SK-MEL-5 (cell line): ENCODE data around the gene AGL. TPM values are rescaled to one million over a fixed set of nuclear protein-coding genes. Genes with fewer than 3 reads are reported as not detected.
"Not testable (repeated sequence)": the region's sequence is repeated elsewhere in the genome, so short reads cannot be mapped to it uniquely, and the experiment has no call there.

Source experiments
- DNase-seq: peaks from one replicate; pipeline ENCODE4 v3.0.0-alpha.2; 2016; ENCODE audit warnings: low read depth, low spot score
- in situ Hi-C: cut with HindIII; loops from 2 replicates; pipeline ENCODE4 v1.10.0; 2016; ENCODE audit warnings: low sequenced_read_pairs, high pct_unique_total_duplicates, low pct_unique_long_range_greater_than_20kb
- polyA plus RNA-seq, 2 experiments: library from polyadenylated mRNA; depleted of rRNA; stranded (reverse); fragments of >200 nt; gene quantifications; 2 replicates each; pipeline ENCODE4 v1.2.3, GENCODE V29; 2015
- total RNA-seq: library from RNA; depleted of rRNA; stranded (reverse); fragments of >200 nt; shearing (Covaris generic); gene quantifications from 2 replicates; pipeline ENCODE4 v1.2.3, GENCODE V29; 2014; rRNA removed

AGL gene
- total RNA-seq, result 9.1 and 9.3 TPM in 2 replicates
- polyA plus RNA-seq (2015; cell fraction: cytosol; rRNA removed), result 5.8 and 7.8 TPM in 2 replicates
- polyA plus RNA-seq (2015; cell fraction: nucleus; rRNA removed), result 13.1 and 14.5 TPM in 2 replicates

DNA sequence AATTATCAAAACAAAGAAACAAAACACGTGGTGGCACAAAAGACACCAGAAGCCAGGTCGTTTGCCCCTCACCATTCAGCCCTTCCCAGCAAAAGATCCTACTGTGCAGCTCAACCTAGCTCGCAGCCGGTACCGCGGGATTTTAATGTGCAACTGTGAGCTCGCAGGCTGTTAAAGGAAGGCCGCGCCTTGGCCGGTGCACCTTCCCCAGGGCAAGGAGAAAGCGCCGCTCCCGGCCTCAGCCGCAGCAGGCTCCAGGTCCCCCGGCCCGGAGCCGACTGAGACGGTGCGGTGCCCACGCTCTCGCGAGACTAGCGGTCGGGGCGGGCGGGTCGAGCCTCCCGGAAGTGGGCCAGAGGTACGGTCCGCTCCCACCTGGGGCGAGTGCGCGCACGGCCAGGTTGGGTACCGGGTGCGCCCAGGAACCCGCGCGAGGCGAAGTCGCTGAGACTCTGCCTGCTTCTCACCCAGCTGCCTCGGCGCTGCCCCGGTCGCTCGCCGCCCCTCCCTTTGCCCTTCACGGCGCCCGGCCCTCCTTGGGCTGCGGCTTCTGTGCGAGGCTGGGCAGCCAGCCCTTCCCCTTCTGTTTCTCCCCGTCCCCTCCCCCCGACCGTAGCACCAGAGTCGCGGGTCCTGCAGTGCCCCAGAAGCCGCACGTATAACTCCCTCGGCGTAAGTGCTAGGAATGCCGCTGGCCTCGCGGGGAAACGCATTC lies at the start of gene AGL:
AGL (plus strand) TSS at position 618 of the 715 bp plus-strand sequence. CDS start 682 bp downstream, outside the sequence.
- in situ Hi-C loops, result no loop called here
- peak; percentile 73 for DNase-seq

DNA sequence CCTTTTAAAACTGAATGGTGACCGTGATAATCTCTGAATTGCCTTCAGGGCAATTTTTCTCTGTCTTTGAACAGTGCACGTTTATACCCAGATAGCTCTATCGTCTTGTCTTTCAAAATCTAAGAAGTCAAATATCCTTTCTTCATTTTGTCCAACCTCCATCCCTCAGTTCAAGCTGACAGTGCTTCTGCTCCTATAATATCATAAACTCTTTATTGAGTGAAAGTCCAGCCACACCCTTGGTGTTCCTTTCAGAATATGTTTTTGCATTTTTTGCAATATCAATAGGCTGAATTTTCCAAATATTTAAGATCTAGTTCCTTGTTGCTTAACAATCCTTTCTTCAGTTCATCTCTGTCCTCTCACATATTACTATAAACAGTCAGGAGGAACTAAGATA lies 48.6 kb upstream of the AGL start:
- in situ Hi-C loops, result no loop called here
- no peak for DNase-seq

DNA sequence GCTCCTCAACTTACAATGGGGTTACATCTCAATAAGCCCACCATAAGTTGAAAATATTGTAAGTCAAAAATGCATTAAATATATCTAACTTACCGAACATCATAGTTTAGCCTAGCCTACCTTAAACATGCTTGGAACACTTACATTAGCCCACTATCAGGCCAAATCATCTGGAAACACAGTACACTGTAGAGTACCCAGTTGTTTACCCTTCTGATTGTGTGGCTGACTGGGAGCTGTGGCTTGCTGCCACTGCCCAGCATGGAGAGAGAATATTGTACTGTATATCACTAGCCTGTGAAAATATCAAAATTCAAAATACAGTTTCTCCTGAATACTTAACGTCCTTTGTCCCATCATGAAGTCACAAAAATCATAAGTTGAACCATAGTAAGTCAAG lies 43.3 kb upstream of the AGL start:
- no peak for DNase-seq
- in situ Hi-C loops, result no loop called here

DNA sequence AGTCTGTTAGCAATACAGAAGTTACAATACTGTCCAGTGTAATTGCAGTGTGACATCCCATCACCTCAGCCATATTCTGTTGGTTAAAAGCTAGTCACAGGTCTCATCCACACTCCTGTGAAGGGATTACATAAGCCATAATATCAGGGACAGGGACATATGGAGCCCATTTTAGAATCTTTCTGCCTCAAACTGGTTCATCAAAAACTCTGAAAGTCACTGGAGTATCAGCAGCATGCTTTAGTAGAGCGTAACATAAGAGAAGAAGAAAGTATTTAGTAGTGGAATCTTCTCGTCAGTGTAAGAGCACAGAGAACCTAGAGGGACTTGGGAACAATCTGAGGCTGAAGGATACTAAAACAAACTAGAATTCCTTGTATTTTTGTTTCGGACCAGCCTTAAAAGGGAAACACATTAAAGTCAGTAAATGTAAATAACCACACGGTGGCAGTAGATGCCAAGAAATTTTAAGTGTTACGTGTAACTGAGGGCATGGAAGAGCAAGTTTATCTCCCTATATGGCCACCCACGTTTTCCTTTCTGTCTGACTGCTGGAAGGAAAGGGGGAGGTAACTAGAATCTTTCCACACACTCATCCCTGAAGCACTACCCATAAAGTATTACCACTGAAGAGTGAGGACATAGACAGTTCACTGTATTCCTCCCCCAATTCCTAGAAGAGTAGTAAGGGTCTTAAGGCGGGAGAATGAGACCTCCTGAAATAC lies 41.6 kb upstream of the AGL start:
- DNase-seq, result peak; percentile 88
- in situ Hi-C loops, result no loop called here

DNA sequence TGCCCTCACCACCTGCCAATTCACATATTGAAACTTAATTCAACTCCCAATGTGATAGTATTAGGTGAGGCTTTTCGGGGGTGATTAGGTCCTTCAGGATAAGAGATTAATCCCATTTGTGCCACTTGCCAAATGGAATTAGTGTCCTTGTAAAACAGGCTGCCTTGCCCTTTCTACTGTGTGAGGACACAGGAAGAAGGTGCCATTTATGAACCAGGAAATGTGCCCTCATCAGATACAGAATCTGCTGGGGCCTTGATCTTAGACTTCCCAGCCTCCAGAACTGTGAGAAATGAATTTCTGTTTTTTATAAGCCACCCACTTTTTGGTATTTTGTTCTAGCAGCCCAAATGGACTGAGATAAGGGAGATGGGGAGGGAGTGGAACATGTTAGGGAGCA lies 39.1 kb upstream of the AGL start:
- DNase-seq, result no peak
- in situ Hi-C loops, result no loop called here

DNA sequence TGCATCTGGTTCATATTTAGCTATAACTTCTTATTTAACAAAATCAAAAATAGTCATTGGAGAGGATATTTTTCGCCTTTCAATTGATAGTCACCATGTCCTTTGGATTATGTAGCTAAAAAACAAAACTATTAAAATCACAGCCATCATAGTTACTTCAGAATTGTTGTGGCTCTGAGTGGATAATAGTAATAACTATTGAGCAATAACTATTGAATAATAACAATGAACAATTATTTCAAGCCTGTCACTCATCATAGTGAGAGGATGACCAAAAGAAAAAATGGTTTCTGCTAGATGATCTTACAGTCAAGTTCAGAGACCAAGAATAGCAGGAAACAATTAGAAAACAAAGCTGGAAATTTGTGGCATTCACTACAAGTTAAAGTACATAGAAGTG lies 38.4 kb upstream of the AGL start:
- in situ Hi-C loops, result no loop called here
- DNase-seq, result no peak

DNA sequence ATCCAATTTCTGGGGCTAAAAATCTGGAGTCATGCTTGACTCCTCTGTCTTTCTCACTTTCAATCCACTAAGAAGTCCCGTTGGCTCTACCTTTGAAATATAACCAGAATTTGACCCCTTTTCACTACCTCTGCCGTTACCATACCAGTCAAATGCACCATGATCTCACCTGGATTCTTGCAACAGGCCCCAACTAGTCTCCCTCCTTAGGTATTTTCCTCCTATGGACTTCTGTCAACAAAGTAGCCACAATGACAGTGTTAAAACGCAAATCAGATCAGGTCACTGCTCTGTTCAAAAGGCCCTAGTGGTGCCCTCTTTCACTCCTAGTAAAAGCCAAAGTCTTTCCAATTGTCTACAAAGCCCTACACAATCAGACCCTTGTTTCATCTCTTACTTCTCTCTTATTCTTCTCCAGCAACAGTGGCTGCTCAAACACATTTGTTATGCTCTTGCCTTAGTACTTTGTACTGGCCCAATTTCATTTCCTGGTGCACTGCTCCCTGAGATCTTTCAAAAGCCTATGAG lies 35.7 kb upstream of the AGL start:
- no peak for DNase-seq
- in situ Hi-C loops, result no loop called here

DNA sequence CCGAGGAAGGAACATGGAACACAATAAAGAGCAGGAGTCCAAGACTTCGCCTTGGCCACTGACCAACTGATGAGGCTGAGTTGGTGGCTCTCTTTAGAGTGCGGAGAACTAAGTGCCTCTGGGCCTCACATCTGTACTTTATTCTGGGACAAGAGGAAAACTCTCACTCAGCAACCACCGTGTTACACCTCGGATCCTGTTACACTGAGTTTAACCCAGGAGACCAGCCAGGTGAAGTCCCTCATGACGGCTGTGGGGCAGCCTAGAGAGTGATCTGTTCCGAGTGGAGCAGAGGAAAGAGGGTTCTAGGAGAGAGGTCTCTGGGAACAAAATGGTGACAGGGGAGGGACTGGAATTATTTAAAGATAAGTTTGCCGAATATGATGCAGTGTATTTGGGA lies 33.5 kb upstream of the AGL start:
- in situ Hi-C loops, result no loop called here
- no peak for DNase-seq

DNA sequence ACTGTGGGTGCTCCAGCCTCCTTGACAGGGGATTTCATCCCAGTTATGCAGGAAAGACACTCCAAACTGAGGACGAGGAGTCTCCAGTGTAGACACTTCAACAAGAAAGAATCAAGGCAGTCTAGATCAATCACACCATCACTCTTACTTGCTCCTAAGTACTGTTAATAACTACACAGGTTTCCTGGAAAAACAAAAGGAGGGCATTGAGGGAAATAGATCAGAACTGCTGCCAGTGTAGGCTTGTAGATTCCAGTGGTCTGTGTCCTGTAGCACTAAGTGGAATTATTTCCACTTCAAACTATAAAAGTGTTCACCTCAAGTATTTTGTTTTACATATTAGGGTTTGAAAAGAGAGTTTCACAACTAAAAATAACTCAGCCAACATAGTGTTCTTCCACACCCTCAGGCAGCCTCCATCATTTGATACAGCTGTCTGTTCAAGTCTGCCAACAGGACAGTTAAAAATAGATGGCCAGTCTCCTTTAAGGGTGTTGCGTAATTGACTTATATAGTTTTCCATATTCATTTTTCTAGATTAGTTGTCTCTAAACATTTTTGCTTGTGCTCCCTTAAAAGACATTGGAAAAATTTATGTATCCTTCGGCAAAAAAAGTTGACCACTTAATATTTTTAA lies 32.0 kb upstream of the AGL start:
- in situ Hi-C loops, result no loop called here
- DNase-seq, result no peak

DNA sequence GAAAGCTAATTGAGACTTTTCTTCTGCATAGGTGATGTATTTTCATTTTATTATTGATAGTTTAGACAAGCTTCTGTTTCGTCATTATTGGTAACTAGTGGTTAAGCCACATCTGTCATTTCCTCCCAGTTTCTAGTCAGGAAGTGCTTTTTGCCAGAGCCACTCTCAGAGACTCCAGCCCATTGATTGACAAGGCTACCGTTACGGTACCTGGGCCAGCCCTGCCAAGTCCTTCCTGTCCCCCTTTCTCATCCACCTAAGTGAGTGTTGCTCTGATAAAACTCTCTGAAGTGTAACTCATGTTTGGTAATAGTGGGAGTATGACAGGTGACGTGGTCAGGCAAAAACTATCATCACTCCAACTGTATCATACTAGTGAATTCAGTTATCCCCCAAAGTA lies 29.6 kb upstream of the AGL start:
- in situ Hi-C loops, result no loop called here
- no peak for DNase-seq

DNA sequence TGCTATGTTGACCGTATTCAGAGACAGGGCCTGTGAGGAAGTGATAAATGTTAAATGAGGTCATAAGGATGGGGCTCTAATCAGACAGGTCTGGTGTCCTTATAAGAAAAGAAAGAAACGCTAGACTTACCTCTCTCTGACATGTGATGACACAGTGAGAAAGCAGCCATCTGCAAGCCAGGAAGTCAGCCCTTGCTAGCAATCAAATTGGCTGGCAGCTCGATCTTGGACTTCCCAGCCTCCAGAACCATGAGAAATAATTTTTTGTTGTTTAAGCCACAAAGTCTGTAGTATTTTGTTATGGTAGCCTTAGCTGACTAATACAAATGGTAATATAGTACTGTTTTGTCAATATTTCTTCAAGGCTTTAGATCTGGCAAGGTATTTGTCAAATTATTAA lies 25.1 kb upstream of the AGL start:
- no peak for DNase-seq
- in situ Hi-C loops, result no loop called here

DNA sequence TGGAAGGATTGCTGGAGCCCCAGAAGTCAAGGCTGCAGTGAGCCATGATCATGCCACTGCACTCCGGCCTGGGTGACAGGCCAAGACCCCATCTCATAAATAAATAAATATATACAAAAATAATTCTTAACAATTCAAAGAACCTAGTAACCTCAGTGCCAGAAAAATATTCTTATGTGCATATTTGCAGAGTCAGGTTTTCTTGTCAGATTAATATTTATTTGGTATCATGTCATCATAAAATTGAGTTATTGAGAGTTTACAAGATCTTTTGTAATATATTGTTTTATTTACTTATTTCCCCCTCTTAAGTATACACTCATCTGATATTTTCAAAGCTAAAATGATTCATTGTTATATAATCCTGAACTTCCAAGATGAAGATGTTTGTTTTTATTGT lies 24.5 kb upstream of the AGL start:
- no peak for DNase-seq
- in situ Hi-C loops, result no loop called here

DNA sequence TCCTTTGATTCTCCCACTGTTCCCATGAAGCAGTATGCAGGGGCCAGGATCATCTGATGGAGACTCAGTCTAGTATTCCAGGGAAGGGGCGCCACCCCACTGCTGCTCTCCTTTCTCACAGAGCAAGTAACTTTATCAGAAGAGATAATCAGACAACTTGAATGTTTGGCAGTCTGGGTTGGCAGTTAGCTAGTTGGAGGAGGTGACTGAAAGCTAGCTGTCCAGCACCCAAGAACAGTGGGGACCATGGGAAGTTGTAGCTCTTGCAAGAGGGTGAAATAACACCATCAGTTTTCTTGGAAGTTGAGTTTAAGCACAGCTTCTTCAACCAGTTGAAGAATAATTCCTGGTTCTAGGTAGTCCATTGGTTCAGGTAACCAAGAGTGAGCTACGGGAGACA lies 22.2 kb upstream of the AGL start:
- DNase-seq, result no peak

DNA sequence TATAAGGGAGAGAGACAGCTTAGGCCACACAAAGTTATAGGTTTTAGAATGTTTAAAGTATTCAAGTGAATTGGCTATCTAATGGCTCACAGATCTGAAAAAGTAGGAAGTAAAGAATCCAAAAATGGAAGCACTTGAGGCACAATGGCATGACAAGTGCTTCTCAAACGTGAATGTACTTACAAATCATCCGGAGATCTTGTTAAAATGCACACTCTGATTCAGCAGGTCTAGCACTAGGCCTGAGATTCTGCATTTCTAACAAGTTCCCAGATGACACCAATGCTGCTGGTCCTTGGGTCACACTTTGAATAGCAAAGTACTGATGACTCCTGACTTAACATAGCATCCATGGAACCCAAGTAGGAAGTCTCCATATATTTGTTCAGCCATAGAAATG lies 20.9 kb upstream of the AGL start:
- in situ Hi-C loops, result no loop called here
- DNase-seq, result no peak

More for the DNA sequence above, 22.2 kb upstream of the AGL start:
- in situ Hi-C loops, result no loop called here

DNA sequence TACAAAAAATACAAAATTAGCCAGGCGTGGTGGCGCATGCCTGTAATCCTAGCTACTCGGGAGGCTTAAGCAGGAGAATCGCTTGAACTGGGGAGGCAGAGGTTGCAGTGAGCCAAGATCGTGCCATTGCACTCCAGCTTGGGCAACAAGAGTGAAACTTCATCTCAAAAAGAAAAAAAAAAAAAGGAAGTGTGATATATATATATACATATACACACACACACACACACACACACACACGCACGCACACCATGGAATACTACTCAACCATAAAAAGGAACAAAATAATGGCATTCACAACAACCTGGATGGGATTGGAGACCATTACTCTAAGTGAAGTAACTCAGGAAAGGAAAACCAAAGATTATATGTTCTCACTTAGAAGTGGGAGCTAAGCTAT lies 16.2 kb upstream of the AGL start:
- in situ Hi-C loops, DNase-seq: not testable (repeated sequence)

DNA sequence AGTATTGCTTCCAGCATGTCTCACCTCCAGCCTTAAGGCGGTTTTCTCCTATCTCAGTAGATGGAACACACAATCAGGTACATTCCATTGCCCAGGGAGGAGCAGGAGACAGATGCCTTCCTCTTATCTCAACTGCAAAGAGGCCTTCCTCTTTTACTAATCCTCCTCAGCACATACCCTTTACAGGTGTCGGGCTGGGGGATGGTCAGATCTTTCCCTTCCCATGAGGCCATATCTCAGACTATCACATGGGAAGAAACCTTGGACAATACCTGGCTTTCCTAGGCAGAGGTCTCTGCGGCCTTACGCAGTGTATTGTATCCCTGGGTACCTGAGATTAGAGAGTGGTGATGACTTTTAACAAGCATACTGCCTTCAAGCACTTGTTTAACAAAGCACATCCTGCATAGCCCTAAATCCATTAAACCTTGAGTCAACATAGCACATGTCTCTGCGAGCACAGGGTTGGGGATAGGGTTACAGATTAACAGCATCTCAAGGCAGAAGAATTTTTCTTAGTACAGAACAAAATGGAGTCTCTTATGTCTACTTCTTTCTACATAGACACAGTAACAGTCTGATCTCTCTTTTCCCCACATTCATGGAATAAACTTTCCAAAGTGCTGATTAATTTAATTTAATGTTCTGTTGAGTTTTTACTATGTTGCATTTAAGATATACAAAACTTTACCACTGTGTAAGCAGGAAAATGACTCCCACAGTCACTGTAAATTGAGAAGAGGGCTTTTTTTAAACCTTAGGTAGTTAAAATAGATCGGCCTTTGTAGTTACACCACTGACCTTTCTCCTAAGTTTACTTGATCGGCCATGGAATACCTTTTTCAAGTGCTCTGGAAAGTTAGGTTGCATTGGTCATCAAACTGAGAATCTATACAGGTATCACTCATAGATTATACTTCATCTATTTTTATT lies 13.7 kb upstream of the AGL start:
- DNase-seq, in situ Hi-C loops: not testable (repeated sequence)

DNA sequence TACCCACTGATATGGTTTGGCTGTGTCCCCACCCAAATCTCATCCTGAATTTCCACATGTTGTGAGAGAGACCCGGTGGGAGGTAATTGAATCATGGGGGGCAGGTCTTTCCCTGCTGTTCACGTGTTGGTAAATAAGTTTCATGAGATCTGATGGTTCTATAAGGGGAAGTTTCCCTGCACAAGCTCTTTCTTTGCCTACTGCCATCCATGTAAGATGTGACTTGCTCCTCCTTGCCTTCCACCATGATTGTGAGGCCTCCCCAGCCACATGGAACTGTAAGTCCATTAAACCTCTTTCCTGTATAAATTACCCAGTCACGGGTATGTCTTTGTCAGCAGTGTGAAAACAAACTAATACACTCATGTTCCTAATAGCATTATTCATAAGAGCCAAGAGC lies 9.8 kb upstream of the AGL start:
- in situ Hi-C loops, DNase-seq: not testable (repeated sequence)
